ENCODE data around the gene MAMDC4. TPM values are rescaled to one million over a fixed set of nuclear protein-coding genes. Genes with fewer than 3 reads are reported as not detected.

MAMDC4 gene
- total RNA-seq, 2 donors from 2014 or later, result 6.8 to 15.4 TPM

- H3K27me3 Mint-ChIP-seq (ENCODE audit: insufficient read depth), result peaks cover 2% of the 10 kb centered on the region
- peaks cover 10% of the 10 kb centered on the region for H3K4me1 ChIP-seq (ENCODE audit: control insufficient read depth, insufficient read depth, low read length)
- peaks cover 20% of the 10 kb centered on the region for H3K36me3 Mint-ChIP-seq (ENCODE audit: low read depth)
- no peak overlapping the region for H3K4me3 Mint-ChIP-seq
- TF ChIP-seq CTCF (conservative IDR thresholded peaks at IDR 0.05), result no peak
- 92 to 97% methylated on average over 11 to 29 of the region's 29 CpGs for WGBS, 2 experiments (ENCODE audit: insufficient coverage in 1 of 2, insufficient read length in 1 of 2)
- DNase-seq, result no peak
- H3K27ac Mint-ChIP-seq, result no peak overlapping the region
- H3K9me3 Mint-ChIP-seq, result no peaks in the 10 kb centered on the region
- H3K36me3 ChIP-seq (ENCODE audit: control insufficient read depth, insufficient read depth, low read length), result peaks cover 4% of the 10 kb centered on the region
- H3K4me1 Mint-ChIP-seq, result peaks cover 10% of the 10 kb centered on the region
- H3K9me3 ChIP-seq (ENCODE audit: control insufficient read depth, low read length), result no peaks in the 10 kb centered on the region
- H3K27me3 ChIP-seq (ENCODE audit: control insufficient read depth, insufficient read depth, low read length, poor library complexity, severe bottlenecking), result no peaks in the 10 kb centered on the region
- H3K9ac ChIP-seq (ENCODE audit: extremely low read depth, low read length, poor library complexity, severe bottlenecking), result no peak overlapping the region
- H3K4me3 ChIP-seq (ENCODE audit: low read length), result no peak overlapping the region
- H3K27ac ChIP-seq (ENCODE audit: low read depth, low read length), result no peak overlapping the region
Measured at GRCh38 chr9:136838314-136839228, 13.6 kb upstream of the MAMDC4 start.

- Mint-ChIP-seq H3K27me3 (ENCODE audit: insufficient read depth) (peaks cover 9% of the 10 kb centered on the region), H3K27ac (peak overlapping the region; percentile 52), H3K4me3 (no peak overlapping the region), H3K4me1 (peaks cover 10% of the 10 kb centered on the region), H3K36me3 (ENCODE audit: low read depth) (peaks cover 12% of the 10 kb centered on the region), H3K9me3 (no peaks in the 10 kb centered on the region)
- H3K9ac ChIP-seq (ENCODE audit: extremely low read depth, low read length, poor library complexity, severe bottlenecking), result no peak overlapping the region
- WGBS, 2 experiments (ENCODE audit: insufficient coverage in 1 of 2, insufficient read length in 1 of 2), result 91 to 96% methylated on average over 13 to 36 of the region's 36 CpGs
- no peaks in the 10 kb centered on the region for H3K9me3 ChIP-seq (ENCODE audit: control insufficient read depth, low read length)
- no peaks in the 10 kb centered on the region for H3K27me3 ChIP-seq (ENCODE audit: control insufficient read depth, insufficient read depth, low read length, poor library complexity, severe bottlenecking)
- no peak for DNase-seq
- H3K4me3 ChIP-seq (ENCODE audit: low read length), result no peak overlapping the region
- H3K27ac ChIP-seq (ENCODE audit: low read depth, low read length), result peak overlapping the region; percentile 44
- no peak for TF ChIP-seq CTCF (conservative IDR thresholded peaks at IDR 0.05)
- H3K4me1 ChIP-seq (ENCODE audit: control insufficient read depth, insufficient read depth, low read length), result peaks cover 10% of the 10 kb centered on the region
- H3K36me3 ChIP-seq (ENCODE audit: control insufficient read depth, insufficient read depth, low read length), result no peaks in the 10 kb centered on the region
Measured at GRCh38 chr9:136839229-136840139, 12.7 kb upstream of the MAMDC4 start.

- H3K36me3 Mint-ChIP-seq (ENCODE audit: low read depth), result peaks cover 9% of the 10 kb centered on the region
- Histone ChIP-seq H3K27me3 (ENCODE audit: control insufficient read depth, insufficient read depth, low read length, poor library complexity, severe bottlenecking) (no peaks in the 10 kb centered on the region), H3K4me1 (ENCODE audit: control insufficient read depth, insufficient read depth, low read length) (peaks cover 10% of the 10 kb centered on the region), H3K36me3 (ENCODE audit: control insufficient read depth, insufficient read depth, low read length) (no peaks in the 10 kb centered on the region), H3K27ac (ENCODE audit: low read depth, low read length) (peak overlapping the region; percentile 44), H3K9me3 (ENCODE audit: control insufficient read depth, low read length) (no peaks in the 10 kb centered on the region), H3K9ac (ENCODE audit: extremely low read depth, low read length, poor library complexity, severe bottlenecking) (no peak overlapping the region), H3K4me3 (ENCODE audit: low read length) (no peak overlapping the region)
- H3K4me1 Mint-ChIP-seq, result peaks cover 10% of the 10 kb centered on the region
- peaks cover 2% of the 10 kb centered on the region for H3K9me3 Mint-ChIP-seq
- peaks cover 13% of the 10 kb centered on the region for H3K27me3 Mint-ChIP-seq (ENCODE audit: insufficient read depth)
- DNase-seq, result peak; percentile 55
- no peak for TF ChIP-seq CTCF (conservative IDR thresholded peaks at IDR 0.05)
- peak overlapping the region; percentile 33 for H3K27ac Mint-ChIP-seq
- no peak overlapping the region for H3K4me3 Mint-ChIP-seq
- WGBS, 2 experiments (ENCODE audit: insufficient coverage in 1 of 2, insufficient read length in 1 of 2), result 81 to 88% methylated on average over 11 to 32 of the region's 32 CpGs
Measured at GRCh38 chr9:136840140-136840876, 11.8 kb upstream of the MAMDC4 start.

Measured in endodermal cell (in vitro differentiated cells).